OCI-LY1 (cell line): ENCODE data around the gene EML6.

ENCODE experiments used
- H2AFZ ChIP-seq: fragments of 200-600 bp; sonication (generic), shearing (Covaris generic); 2 replicates; pipeline ENCODE4 v1.6.0; 2014; ENCODE audit warnings: antibody characterized with exemption, mild to moderate bottlenecking, low read length
- H3F3A ChIP-seq: fragments of 200-600 bp; sonication (generic), shearing (Covaris generic); 2 replicates; pipeline ENCODE4 v1.6.0; 2014; ENCODE audit warnings: mild to moderate bottlenecking, antibody characterized with exemption, low read length, moderate library complexity; ENCODE audit not compliant: insufficient read depth
- H3K27ac ChIP-seq: fragments of 200-600 bp; sonication (generic); 2 replicates; pipeline ENCODE4 v1.5.1; 2014; ENCODE audit warnings: low read length, mixed run types, mild to moderate bottlenecking, low read depth; ENCODE audit not compliant: poor library complexity, severe bottlenecking
- H3K27me3 ChIP-seq: fragments of 200-600 bp; sonication (generic); 2 replicates; pipeline ENCODE4 v1.6.0; 2014; ENCODE audit warnings: antibody characterized with exemption, mild to moderate bottlenecking, low read length, moderate library complexity; ENCODE audit not compliant: insufficient read depth
- H3K36me3 ChIP-seq: fragments of 200-600 bp; sonication (generic); 2 replicates; pipeline ENCODE4 v1.6.1; 2014; ENCODE audit warnings: mild to moderate bottlenecking, antibody characterized with exemption, low read length, moderate library complexity, mixed read lengths; ENCODE audit not compliant: insufficient read depth
- H3K4me1 ChIP-seq: fragments of 200-600 bp; sonication (generic); 2 replicates; pipeline ENCODE4 v1.5.1; 2014; ENCODE audit warnings: mild to moderate bottlenecking, low read length, moderate library complexity; ENCODE audit not compliant: insufficient read depth, severe bottlenecking
- H3K4me2 ChIP-seq: fragments of 200-600 bp; sonication (generic), shearing (Covaris generic); 2 replicates; pipeline ENCODE4 v1.6.1; 2014; ENCODE audit warnings: low read length
- H3K4me3 ChIP-seq: fragments of 200-600 bp; sonication (generic); 2 replicates; pipeline ENCODE4 v1.5.1; 2014; ENCODE audit warnings: low read length, low read depth, mild to moderate bottlenecking, mixed read lengths; ENCODE audit not compliant: poor library complexity, severe bottlenecking
- H3K79me2 ChIP-seq: fragments of 200-600 bp; shearing (Covaris generic); 2 replicates; pipeline ENCODE4 v1.6.1; 2016; ENCODE audit warnings: mixed run types, low read length, mixed read lengths; ENCODE audit not compliant: insufficient read depth
- H3K9ac ChIP-seq: fragments of 200-600 bp; sonication (generic), shearing (Covaris generic); 2 replicates; pipeline ENCODE4 v1.6.1; 2014; ENCODE audit warnings: mild to moderate bottlenecking, low read length, mixed read lengths
- H3K9me2 ChIP-seq: fragments of 200-600 bp; sonication (generic), shearing (Covaris generic); 2 replicates; pipeline ENCODE4 v1.6.1; 2014; ENCODE audit warnings: low read depth, mild to moderate bottlenecking, low read length, mixed read lengths
- H3K9me3 ChIP-seq: fragments of 200-600 bp; shearing (Covaris generic); 2 replicates; pipeline ENCODE4 v1.6.1; 2014; ENCODE audit warnings: low read length, mixed read lengths
- H4K20me1 ChIP-seq: fragments of 200-600 bp; sonication (generic), shearing (Covaris generic); 2 replicates; pipeline ENCODE4 v1.6.0; 2016; ENCODE audit warnings: mild to moderate bottlenecking, low read length; ENCODE audit not compliant: insufficient read depth
- CTCF ChIP-seq: fragments of 200-600 bp; sonication (generic), shearing (Covaris generic); IDR thresholded peaks from 2 replicates; pipeline ENCODE4 v1.5.1; 2017; ENCODE audit warnings: mild to moderate bottlenecking, antibody characterized with exemption, low read length, moderate library complexity, mixed read lengths
- EZH2 ChIP-seq: fragments of 200-600 bp; sonication (generic), shearing (Covaris generic); IDR thresholded peaks from 2 replicates; pipeline ENCODE4 v1.8.0; 2017; ENCODE audit warnings: borderline replicate concordance, mixed run types, mild to moderate bottlenecking, antibody characterized with exemption, low read length, moderate library complexity, mixed read lengths

Gene EML6

GRCh38 chr2:54954705-54955357, 231.4 kb downstream of the EML6 start:
- Histone ChIP-seq H3K9me3 (no peaks in the 10 kb centered on the region), H3F3A (no peaks in the 10 kb centered on the region), H4K20me1 (no peaks in the 10 kb centered on the region), H3K4me3 (no peak overlapping the region), H3K4me1 (peaks cover 17% of the 10 kb centered on the region), H3K9me2 (no peaks in the 10 kb centered on the region), H3K9ac (no peak overlapping the region), H3K4me2 (no peak overlapping the region), H3K27ac (no peak overlapping the region), H3K27me3 (no peaks in the 10 kb centered on the region), H3K36me3 (peaks cover 94% of the 10 kb centered on the region), H2AFZ (no peak overlapping the region), H3K79me2 (no peaks in the 10 kb centered on the region)
- TF ChIP-seq CTCF (no peak), EZH2 (no peak)

- no peak overlapping the region for H2AFZ ChIP-seq
- H3K79me2 ChIP-seq = no peaks in the 10 kb centered on the region
- H3K36me3 ChIP-seq = peaks cover 94% of the 10 kb centered on the region
- H3K9me3 ChIP-seq = no peaks in the 10 kb centered on the region
- H3K27ac ChIP-seq = no peak overlapping the region
- no peak overlapping the region for H3K4me3 ChIP-seq
- H4K20me1 ChIP-seq = no peaks in the 10 kb centered on the region
- no peak overlapping the region for H3K9ac ChIP-seq
- H3F3A ChIP-seq = no peaks in the 10 kb centered on the region
- no peak overlapping the region for H3K4me2 ChIP-seq
- H3K9me2 ChIP-seq = no peaks in the 10 kb centered on the region
- no peaks in the 10 kb centered on the region for H3K27me3 ChIP-seq
- no peak for TF ChIP-seq CTCF
- no peak for TF ChIP-seq EZH2
- peaks cover 17% of the 10 kb centered on the region for H3K4me1 ChIP-seq
Measured at GRCh38 chr2:54955358-54956110, 232.1 kb downstream of the EML6 start.

GRCh38 chr2:54956111-54956627, 232.7 kb downstream of the EML6 start:
- H3K36me3 ChIP-seq = peaks cover 92% of the 10 kb centered on the region
- no peaks in the 10 kb centered on the region for H4K20me1 ChIP-seq
- no peak for TF ChIP-seq CTCF
- no peak for TF ChIP-seq EZH2
- no peaks in the 10 kb centered on the region for H3K9me3 ChIP-seq
- H3K9ac ChIP-seq = no peak overlapping the region
- no peak overlapping the region for H3K4me2 ChIP-seq
- H3K4me3 ChIP-seq = no peak overlapping the region
- H2AFZ ChIP-seq = no peak overlapping the region
- no peak overlapping the region for H3K27ac ChIP-seq
- H3K4me1 ChIP-seq = peaks cover 17% of the 10 kb centered on the region
- no peaks in the 10 kb centered on the region for H3F3A ChIP-seq
- no peaks in the 10 kb centered on the region for H3K27me3 ChIP-seq
- no peaks in the 10 kb centered on the region for H3K9me2 ChIP-seq
- no peaks in the 10 kb centered on the region for H3K79me2 ChIP-seq
